Glutamatergic neuron (in vitro differentiated cells): ENCODE results near the gene TCEAL1. TPM values are rescaled to one million over a fixed set of nuclear protein-coding genes. Genes with fewer than 3 reads are reported as not detected.

Source experiments
- DNase-seq: peaks from one replicate; pipeline ENCODE4 v3.0.0; 2022
- H3K27ac Mint-ChIP-seq: one replicate; pipeline ENCODE4 v1.8.0; 2020; ENCODE audit warnings: mild to moderate bottlenecking, mixed read lengths, inconsistent platforms; ENCODE audit not compliant: unreplicated experiment
- H3K27me3 Mint-ChIP-seq: one replicate; pipeline ENCODE4 v1.8.0; 2020; ENCODE audit warnings: mild to moderate bottlenecking, moderate library complexity, mixed read lengths, inconsistent platforms; ENCODE audit not compliant: unreplicated experiment
- H3K36me3 Mint-ChIP-seq: one replicate; pipeline ENCODE4 v1.8.0; 2020; ENCODE audit warnings: mild to moderate bottlenecking, mixed read lengths, inconsistent platforms; ENCODE audit not compliant: unreplicated experiment
- H3K4me1 Mint-ChIP-seq: one replicate; pipeline ENCODE4 v1.8.0; 2020; ENCODE audit warnings: mild to moderate bottlenecking, low read depth, mixed read lengths, inconsistent platforms; ENCODE audit not compliant: unreplicated experiment
- H3K4me3 Mint-ChIP-seq: one replicate; pipeline ENCODE4 v1.8.0; 2020; ENCODE audit warnings: mild to moderate bottlenecking, mixed read lengths, inconsistent platforms; ENCODE audit not compliant: unreplicated experiment
- H3K9me3 Mint-ChIP-seq: one replicate; pipeline ENCODE4 v1.8.0; 2020; ENCODE audit warnings: mild to moderate bottlenecking, moderate library complexity, mixed read lengths, inconsistent platforms; ENCODE audit not compliant: unreplicated experiment
- long read RNA-seq: library from polyadenylated mRNA; unstranded; transcript quantifications from one replicate; pipeline ENCODE4 v2.0.0, GENCODE V29; 2020; ENCODE audit not compliant: unreplicated experiment
- total RNA-seq: library from RNA; stranded (reverse); fragmentation: NEBNext Ultra II Directional; extraction: Animal tissue kit (Norgen Biotek cat#: 25700); gene quantifications from one replicate; pipeline ENCODE4 v1.2.1, GENCODE V29; 2021; ENCODE audit not compliant: unreplicated experiment
- TF ChIP-seq, protein P1 (sequence below): fragments of 200-600 bp; sonication (generic); IDR thresholded peaks from one replicate; pipeline ENCODE4 v1.5.0; 2021; ENCODE audit not compliant: partially characterized antibody, unreplicated experiment

TCEAL1 gene, protein sequence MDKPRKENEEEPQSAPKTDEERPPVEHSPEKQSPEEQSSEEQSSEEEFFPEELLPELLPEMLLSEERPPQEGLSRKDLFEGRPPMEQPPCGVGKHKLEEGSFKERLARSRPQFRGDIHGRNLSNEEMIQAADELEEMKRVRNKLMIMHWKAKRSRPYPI
- total RNA-seq = 7.7 TPM
- long read RNA-seq, partial matches to known transcripts = 1 of 7 reads
- long read RNA-seq, other reads (novel, unspliced or antisense) = 5 of 7 reads

DNA sequence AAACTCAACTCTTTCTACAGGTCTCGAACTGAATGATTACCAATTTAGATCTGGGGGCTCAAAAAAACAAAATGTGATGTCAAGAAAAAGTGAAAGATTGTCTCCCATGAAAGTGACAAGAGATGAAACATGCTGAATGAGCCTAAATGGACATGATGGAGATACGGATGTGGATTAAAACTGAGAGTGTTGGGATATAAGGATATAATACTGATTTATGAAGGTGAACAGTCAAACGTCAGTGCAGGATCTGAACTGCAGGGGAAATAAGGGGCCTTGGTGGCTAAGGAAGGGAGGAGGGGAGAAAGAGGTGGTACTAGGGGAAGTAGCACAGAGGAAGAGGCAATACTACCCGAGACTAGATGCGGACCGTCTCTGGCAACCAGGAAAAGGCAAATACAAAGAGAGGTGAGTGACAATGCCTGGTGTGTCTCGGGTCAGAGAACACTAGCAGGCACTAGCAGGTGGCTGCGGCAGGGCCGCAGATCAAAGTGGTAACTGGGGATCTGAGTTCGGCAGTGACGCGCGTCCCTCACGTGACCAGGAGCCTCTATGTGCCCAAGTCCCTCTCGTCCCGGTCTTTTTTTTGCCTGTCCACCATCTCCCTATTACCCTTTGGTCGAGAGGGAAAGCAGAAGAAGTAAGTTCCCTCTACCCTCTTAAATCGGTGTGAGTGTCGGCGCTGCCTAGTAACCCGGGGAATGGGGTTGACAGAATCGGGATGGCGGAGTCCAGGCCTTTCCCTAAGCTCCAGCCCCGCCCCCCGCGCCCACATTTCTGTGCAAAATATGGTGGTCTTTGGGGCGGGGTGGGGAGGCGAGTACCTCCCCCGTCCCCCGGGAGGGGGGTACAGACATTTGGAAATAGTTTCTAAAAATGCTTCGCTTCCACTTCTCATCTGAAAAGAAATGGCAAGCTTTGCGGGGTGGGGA is at the start of gene TCEAL1:
Gene TCEAL1 (plus strand): TSS at position 590 of the 932 bp plus-strand sequence. CDS start 942 bp downstream, outside the sequence.
- no peaks in the 10 kb centered on the region for H3K36me3 Mint-ChIP-seq
- H3K4me3 Mint-ChIP-seq = peak within 1 kb of the TSS; percentile 90
- H3K27ac Mint-ChIP-seq = peak within 1 kb of the TSS; percentile 85
- H3K4me1 Mint-ChIP-seq = peaks cover 5% of the 10 kb centered on the region
- TF ChIP-seq, protein P1, sequence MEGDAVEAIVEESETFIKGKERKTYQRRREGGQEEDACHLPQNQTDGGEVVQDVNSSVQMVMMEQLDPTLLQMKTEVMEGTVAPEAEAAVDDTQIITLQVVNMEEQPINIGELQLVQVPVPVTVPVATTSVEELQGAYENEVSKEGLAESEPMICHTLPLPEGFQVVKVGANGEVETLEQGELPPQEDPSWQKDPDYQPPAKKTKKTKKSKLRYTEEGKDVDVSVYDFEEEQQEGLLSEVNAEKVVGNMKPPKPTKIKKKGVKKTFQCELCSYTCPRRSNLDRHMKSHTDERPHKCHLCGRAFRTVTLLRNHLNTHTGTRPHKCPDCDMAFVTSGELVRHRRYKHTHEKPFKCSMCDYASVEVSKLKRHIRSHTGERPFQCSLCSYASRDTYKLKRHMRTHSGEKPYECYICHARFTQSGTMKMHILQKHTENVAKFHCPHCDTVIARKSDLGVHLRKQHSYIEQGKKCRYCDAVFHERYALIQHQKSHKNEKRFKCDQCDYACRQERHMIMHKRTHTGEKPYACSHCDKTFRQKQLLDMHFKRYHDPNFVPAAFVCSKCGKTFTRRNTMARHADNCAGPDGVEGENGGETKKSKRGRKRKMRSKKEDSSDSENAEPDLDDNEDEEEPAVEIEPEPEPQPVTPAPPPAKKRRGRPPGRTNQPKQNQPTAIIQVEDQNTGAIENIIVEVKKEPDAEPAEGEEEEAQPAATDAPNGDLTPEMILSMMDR = no peak
- no peaks in the 10 kb centered on the region for H3K9me3 Mint-ChIP-seq
- peaks cover 6% of the 10 kb centered on the region for H3K27me3 Mint-ChIP-seq
- peak; percentile 47 for DNase-seq

DNA sequence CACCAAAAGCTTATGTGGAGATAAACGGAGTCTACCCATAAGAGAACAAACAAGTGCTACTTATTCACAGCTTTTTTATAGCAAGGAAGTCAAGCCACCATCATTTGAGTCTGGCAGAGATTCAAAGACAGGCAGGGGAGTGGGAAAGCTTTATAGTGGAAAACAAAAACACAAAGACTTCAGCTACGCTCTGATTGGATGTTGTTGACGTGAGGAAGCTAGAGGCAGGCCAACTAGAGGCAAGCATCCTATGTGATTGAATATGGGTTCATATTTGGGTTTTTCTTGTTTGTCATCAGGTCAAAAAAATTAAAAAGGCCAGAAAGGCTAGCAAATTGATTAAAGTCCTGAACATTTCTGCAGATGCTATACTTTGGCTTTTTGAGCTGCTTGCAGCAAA is 44.2 kb upstream of the TCEAL1 start:
- H3K4me3 Mint-ChIP-seq = no peak overlapping the region
- H3K9me3 Mint-ChIP-seq = peaks cover 9% of the 10 kb centered on the region
- DNase-seq = no peak
- no peaks in the 10 kb centered on the region for H3K36me3 Mint-ChIP-seq
- TF ChIP-seq, protein P1 = no peak
- peaks cover 5% of the 10 kb centered on the region for H3K4me1 Mint-ChIP-seq
- no peak overlapping the region for H3K27ac Mint-ChIP-seq
- no peaks in the 10 kb centered on the region for H3K27me3 Mint-ChIP-seq

DNA sequence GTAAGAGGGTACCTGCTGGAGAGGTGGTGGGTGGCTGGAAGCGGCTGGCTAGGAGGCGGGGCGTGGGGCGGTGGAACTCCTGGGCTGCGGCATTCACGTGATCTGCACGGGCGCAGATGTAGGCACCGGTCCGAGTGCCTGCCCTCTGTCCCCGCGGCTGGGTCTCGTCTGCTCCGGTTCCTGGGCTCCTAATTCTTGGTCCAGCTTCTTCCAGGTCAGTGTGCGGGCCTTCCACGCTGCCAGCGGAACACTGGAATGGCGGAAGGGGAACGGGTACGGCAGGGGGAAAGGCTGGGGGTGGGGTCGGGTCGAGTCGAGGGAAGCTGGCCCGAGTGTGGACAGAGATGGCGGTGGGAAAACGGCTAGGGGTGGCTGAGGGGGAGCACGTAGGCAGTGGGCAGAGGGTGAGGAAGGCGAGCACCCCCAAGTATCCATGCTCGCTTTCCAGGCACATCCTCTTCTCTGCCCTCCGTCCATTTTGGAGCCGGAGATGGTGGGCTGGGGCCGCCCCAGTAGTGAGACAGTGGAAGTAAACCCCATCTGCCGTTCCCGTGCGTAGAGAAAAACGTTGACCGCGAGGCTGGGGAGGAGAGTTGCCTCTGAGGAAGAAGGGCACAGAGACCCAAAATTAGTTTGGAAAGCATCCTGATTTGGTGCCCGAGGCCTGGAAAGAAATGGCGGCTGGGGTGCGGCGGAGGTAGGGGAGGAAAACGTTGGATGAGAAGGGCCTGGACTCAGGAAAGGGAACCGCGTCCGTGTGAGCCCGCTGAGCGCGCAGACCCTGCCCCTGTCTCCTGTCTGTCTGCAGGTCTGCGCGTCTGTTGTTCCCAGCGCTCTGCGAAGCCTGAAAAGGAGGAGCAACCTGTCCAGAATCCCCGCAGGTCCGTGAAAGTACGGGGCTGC is 43.1 kb upstream of the TCEAL1 start, which contains the start of gene TCEAL4:
Gene TCEAL4 (plus strand): TSS at position 105 of the 903 bp plus-strand sequence. CDS start 1,161 bp downstream, outside the sequence.
- TF ChIP-seq, protein P1 = no peak
- DNase-seq = peak; percentile 69
- H3K9me3 Mint-ChIP-seq = peaks cover 9% of the 10 kb centered on the region

DNA sequence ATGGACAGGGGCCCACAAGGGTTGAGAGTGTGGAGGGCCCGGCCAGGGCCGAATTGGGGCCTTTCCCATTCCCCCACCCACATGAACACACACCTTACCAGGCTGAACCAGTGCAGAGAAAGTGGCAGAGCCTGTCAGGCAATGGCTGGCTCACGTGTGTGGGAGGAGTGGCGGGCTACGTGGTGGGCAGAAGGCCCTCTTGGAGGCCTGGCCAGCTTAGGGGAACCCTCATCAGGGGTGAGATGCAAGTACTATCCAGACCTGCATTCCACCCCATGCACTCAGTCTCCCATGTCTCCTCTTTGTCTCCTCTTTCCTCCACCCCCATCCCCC is 42.5 kb upstream of the TCEAL1 start:
- TF ChIP-seq, protein P1 = no peak
- Mint-ChIP-seq H3K36me3 (no peaks in the 10 kb centered on the region), H3K27ac (peak overlapping the region; percentile 79), H3K4me3 (peak overlapping the region; percentile 95), H3K27me3 (no peaks in the 10 kb centered on the region), H3K4me1 (peaks cover 5% of the 10 kb centered on the region), H3K9me3 (peaks cover 9% of the 10 kb centered on the region)
- no peak for DNase-seq

More for the DNA sequence above, 43.1 kb upstream of the TCEAL1 start, which contains the start of gene TCEAL4:
- Mint-ChIP-seq H3K27ac (peak within 1 kb of the TSS; percentile 79), H3K4me3 (peak within 1 kb of the TSS; percentile 95), H3K4me1 (peaks cover 5% of the 10 kb centered on the region), H3K36me3 (no peaks in the 10 kb centered on the region), H3K27me3 (no peaks in the 10 kb centered on the region)
